ENCODE measurements around the gene GSS.

DNA sequence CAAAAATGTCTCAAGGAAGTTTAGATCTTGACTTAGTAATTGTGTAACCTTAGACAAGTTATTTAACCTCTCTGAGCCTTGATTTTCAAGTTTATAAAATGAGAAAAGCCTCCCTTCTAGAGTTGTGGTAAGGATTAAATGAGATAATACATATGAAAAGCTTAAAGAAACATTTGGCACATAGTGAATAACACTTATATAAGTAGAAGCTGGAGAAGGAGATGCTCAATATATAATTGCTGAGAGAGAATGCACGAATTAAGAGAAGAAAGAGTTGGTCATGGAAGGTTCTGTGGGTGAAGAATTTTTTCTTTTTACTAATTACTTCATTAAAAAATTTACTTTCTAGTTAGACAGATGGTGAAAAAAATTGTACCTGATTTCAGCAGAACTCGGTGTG, 73.9 kb downstream of the GSS start:
- TF ChIP-seq, protein P1, sequence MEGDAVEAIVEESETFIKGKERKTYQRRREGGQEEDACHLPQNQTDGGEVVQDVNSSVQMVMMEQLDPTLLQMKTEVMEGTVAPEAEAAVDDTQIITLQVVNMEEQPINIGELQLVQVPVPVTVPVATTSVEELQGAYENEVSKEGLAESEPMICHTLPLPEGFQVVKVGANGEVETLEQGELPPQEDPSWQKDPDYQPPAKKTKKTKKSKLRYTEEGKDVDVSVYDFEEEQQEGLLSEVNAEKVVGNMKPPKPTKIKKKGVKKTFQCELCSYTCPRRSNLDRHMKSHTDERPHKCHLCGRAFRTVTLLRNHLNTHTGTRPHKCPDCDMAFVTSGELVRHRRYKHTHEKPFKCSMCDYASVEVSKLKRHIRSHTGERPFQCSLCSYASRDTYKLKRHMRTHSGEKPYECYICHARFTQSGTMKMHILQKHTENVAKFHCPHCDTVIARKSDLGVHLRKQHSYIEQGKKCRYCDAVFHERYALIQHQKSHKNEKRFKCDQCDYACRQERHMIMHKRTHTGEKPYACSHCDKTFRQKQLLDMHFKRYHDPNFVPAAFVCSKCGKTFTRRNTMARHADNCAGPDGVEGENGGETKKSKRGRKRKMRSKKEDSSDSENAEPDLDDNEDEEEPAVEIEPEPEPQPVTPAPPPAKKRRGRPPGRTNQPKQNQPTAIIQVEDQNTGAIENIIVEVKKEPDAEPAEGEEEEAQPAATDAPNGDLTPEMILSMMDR (conservative IDR thresholded peaks at IDR 0.05 in 1 of 2, IDR thresholded peaks at IDR 0.05 in 1 of 2; ENCODE audit: low read depth in 1 of 2, low read length in 2 of 2): no peak
- no peak for TF ChIP-seq EZH2 (IDR thresholded peaks at IDR 0.05; ENCODE audit: low read length, missing control alignments)
